ENCODE measurements around the gene MRPL41. TPM values are rescaled to one million over a fixed set of nuclear protein-coding genes. Genes with fewer than 3 reads are reported as not detected.

Gene MRPL41
- total and polyA plus RNA-seq, 2 of the 13 experiments (the other 11 are each of a cell fraction or from before 2014, with no cell fraction given): 20.9 to 54.0 TPM

DNA sequence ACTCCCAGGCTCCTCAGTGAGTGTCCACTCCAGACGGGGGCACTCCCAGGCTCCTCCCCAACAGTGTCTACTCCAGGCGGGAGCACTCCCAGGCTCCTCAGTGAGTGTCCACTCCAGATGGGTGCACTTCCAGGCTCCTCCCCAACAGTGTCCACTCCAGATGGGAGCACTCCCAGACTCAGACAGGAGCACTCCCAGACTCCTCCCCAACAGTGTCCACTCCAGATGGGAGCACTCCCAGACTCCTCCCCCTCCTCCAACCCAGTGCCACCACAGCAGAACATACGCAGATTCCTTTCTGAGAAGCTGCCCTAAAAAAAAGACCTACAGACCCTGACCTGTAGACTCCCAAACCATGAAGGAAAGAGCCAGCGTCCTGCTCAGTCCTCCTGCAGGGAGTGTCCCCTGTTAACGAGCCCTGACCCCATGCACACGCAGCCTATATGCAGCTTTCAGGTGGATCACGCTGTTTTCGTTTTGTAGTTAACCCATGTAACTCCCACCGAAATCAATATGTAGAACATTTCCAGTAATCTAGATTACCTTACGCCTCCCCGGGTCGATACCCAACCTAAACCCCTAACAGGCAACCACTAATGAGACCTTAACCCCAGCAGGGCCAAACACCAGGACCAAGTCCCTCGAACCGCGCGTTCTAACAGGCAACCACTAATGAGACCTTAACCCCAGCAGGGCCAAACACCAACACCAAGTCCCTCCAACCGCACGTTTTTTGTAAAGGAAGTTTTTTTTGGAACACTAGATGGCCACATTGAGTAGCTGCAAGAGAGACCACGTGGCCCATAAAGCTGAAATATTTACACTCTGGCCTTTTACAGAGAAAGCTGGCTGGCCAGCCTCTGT lies 17.2 kb upstream of the MRPL41 start (continued):
- TF ChIP-seq TARDBP (CRISPR knock-in tag; IDR thresholded peaks at IDR 0.05) (peak; percentile 42; the same call in 1 of the 2 replicates), ZNF468 (CRISPR knock-in tag; IDR thresholded peaks at IDR 0.05) (no peak), FOXC1 (CRISPR knock-in tag; IDR thresholded peaks at IDR 0.05; ENCODE audit: borderline replicate concordance) (peak; percentile 40; the same call in 1 of the 2 replicates), ZNF136 (CRISPR knock-in tag; IDR thresholded peaks at IDR 0.05; ENCODE audit: low read depth) (0 out of 2 replicates have a peak, but pooled peaks have one; percentile 42), RARG (CRISPR knock-in tag; IDR thresholded peaks at IDR 0.05; ENCODE audit: low read depth) (no peak), CTCF (CRISPR knock-in tag; IDR thresholded peaks at IDR 0.05) (peak; percentile 83), ZNF605 (CRISPR knock-in tag; IDR thresholded peaks at IDR 0.05) (0 out of 2 replicates have a peak, but pooled peaks have one; percentile 35), GMEB1 (CRISPR knock-in tag; IDR thresholded peaks at IDR 0.05; ENCODE audit: borderline replicate concordance) (0 out of 2 replicates have a peak, but pooled peaks have one; percentile 17), ZC3H13 (CRISPR knock-in tag; IDR thresholded peaks at IDR 0.05) (0 out of 2 replicates have a peak, but pooled peaks have one; percentile 20), ZNF652 (CRISPR knock-in tag; IDR thresholded peaks at IDR 0.05; ENCODE audit: borderline replicate concordance, low read depth) (peak; percentile 68; the same call in 1 of the 2 replicates), TGIF2 (CRISPR knock-in tag; IDR thresholded peaks at IDR 0.05) (peak; percentile 41; the same call in 1 of the 2 replicates), STAG1 (CRISPR knock-in tag; IDR thresholded peaks at IDR 0.05) (peak; percentile 46), BRCA1 (CRISPR knock-in tag; IDR thresholded peaks at IDR 0.05) (peak; percentile 33; the same call in 1 of the 2 replicates), ZFX (CRISPR knock-in tag; IDR thresholded peaks at IDR 0.05; ENCODE audit: low read depth) (peak; percentile 45; the same call in 1 of the 2 replicates), SOX6 (IDR thresholded peaks at IDR 0.05) (no peak), SOX6 (CRISPR knock-in tag; IDR thresholded peaks at IDR 0.05) (peak; percentile 37; the same call in 1 of the 2 replicates), KDM6A (CRISPR knock-in tag; IDR thresholded peaks at IDR 0.05; ENCODE audit: low read depth) (no peak), KMT2B (CRISPR knock-in tag; IDR thresholded peaks at IDR 0.05) (peak; percentile 56; the same call in 1 of the 2 replicates), CBFB (CRISPR knock-in tag; IDR thresholded peaks at IDR 0.05) (no peak)
- TF ChIP-seq, protein P1, sequence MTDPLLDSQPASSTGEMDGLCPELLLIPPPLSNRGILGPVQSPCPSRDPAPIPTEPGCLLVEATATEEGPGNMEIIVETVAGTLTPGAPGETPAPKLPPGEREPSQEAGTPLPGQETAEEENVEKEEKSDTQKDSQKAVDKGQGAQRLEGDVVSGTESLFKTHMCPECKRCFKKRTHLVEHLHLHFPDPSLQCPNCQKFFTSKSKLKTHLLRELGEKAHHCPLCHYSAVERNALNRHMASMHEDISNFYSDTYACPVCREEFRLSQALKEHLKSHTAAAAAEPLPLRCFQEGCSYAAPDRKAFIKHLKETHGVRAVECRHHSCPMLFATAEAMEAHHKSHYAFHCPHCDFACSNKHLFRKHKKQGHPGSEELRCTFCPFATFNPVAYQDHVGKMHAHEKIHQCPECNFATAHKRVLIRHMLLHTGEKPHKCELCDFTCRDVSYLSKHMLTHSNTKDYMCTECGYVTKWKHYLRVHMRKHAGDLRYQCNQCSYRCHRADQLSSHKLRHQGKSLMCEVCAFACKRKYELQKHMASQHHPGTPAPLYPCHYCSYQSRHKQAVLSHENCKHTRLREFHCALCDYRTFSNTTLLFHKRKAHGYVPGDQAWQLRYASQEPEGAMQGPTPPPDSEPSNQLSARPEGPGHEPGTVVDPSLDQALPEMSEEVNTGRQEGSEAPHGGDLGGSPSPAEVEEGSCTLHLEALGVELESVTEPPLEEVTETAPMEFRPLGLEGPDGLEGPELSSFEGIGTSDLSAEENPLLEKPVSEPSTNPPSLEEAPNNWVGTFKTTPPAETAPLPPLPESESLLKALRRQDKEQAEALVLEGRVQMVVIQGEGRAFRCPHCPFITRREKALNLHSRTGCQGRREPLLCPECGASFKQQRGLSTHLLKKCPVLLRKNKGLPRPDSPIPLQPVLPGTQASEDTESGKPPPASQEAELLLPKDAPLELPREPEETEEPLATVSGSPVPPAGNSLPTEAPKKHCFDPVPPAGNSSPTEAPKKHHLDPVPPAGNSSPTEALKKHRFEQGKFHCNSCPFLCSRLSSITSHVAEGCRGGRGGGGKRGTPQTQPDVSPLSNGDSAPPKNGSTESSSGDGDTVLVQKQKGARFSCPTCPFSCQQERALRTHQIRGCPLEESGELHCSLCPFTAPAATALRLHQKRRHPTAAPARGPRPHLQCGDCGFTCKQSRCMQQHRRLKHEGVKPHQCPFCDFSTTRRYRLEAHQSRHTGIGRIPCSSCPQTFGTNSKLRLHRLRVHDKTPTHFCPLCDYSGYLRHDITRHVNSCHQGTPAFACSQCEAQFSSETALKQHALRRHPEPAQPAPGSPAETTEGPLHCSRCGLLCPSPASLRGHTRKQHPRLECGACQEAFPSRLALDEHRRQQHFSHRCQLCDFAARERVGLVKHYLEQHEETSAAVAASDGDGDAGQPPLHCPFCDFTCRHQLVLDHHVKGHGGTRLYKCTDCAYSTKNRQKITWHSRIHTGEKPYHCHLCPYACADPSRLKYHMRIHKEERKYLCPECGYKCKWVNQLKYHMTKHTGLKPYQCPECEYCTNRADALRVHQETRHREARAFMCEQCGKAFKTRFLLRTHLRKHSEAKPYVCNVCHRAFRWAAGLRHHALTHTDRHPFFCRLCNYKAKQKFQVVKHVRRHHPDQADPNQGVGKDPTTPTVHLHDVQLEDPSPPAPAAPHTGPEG (CRISPR knock-in tag; IDR thresholded peaks at IDR 0.05): peak; percentile 63; the same call in 1 of the 2 replicates

Data from HepG2 (cell line).